Measurements from ENCODE around the gene GID4. TPM values are rescaled to one million over a fixed set of nuclear protein-coding genes. Genes with fewer than 3 reads are reported as not detected.
A peak's percentile ranks its signal among the peaks of the same experiment; 100 is the strongest.

Gene GID4
- total and polyA plus RNA-seq, 10 donors, result 3.0 to 11.5 (median 8.4) TPM

- intact Hi-C loops (cut with DNase I; ENCODE audit: low total_unique reads), result loop anchor here (10.0 kb wide), 2 partner anchors 139 to 349 kb away; partner anchors contain the start of gene RAI1
- TF ChIP-seq, protein P1, sequence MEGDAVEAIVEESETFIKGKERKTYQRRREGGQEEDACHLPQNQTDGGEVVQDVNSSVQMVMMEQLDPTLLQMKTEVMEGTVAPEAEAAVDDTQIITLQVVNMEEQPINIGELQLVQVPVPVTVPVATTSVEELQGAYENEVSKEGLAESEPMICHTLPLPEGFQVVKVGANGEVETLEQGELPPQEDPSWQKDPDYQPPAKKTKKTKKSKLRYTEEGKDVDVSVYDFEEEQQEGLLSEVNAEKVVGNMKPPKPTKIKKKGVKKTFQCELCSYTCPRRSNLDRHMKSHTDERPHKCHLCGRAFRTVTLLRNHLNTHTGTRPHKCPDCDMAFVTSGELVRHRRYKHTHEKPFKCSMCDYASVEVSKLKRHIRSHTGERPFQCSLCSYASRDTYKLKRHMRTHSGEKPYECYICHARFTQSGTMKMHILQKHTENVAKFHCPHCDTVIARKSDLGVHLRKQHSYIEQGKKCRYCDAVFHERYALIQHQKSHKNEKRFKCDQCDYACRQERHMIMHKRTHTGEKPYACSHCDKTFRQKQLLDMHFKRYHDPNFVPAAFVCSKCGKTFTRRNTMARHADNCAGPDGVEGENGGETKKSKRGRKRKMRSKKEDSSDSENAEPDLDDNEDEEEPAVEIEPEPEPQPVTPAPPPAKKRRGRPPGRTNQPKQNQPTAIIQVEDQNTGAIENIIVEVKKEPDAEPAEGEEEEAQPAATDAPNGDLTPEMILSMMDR (IDR thresholded peaks at IDR 0.05 in 8 of 11, conservative IDR thresholded peaks at IDR 0.05 in 3 of 11), result peak; percentile 43 to 82 (median 70)
- no peak for TF ChIP-seq POLR2A (IDR thresholded peaks at IDR 0.05)
- 22 to 27% (median 25%) methylated on average over 5 of the region's 5 CpGs for WGBS, 5 donors
Measured at GRCh38 chr17:18033442-18034099, 5.6 kb upstream of the GID4 start.

DNA sequence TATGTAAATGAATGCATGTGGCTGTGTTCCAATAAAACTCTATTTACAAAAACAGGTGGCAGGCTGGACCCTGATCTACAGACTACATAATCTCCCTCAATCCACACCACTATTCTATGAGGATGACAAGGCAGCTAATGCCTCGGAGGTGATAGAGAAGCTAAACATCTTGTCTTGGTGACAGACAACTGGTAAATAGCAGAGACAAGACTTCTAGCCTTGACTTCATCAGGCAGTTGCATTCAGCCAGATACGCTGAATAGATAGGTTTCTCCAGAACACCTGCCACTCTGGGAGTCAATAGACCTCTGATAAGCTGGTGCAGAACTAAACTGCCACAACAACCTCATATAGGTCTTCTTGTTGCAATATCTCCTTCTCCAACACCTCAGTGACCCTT lies 3.5 kb upstream of the GID4 start:
- intact Hi-C loops (cut with DNase I; ENCODE audit: low total_unique reads), result loop anchor here (10.0 kb wide), 2 partner anchors 141 to 351 kb away; partner anchors contain the start of gene RAI1
- WGBS, 5 donors, result 81 to 91% (median 87%) methylated on average over 2 of the region's 2 CpGs
- Histone ChIP-seq H3K4me1 (peaks cover 21 to 80% (median 57%) of the 10 kb centered on the region in 6 donors), H3K9me3 (no peaks in the 10 kb centered on the region), H3K27me3 (replicated peaks in 1 of 7) (no peaks in the 10 kb centered on the region), H3K4me3 (no peak overlapping the region), H3K36me3 (peaks cover 0 to 8% (median 0%) of the 10 kb centered on the region in 6 donors), H3K27ac (no peak overlapping the region)
- no peak for DNase-seq
- TF ChIP-seq, protein P1 (IDR thresholded peaks at IDR 0.05 in 8 of 11, conservative IDR thresholded peaks at IDR 0.05 in 3 of 11), result no peak
- TF ChIP-seq POLR2AphosphoS5 (IDR thresholded peaks at IDR 0.05) (no peak), POLR2A (IDR thresholded peaks at IDR 0.05) (no peak)

More at GRCh38 chr17:18033442-18034099, 5.6 kb upstream of the GID4 start:
- no peak overlapping the region for H3K4me3 ChIP-seq
- peaks cover 14 to 68% (median 45%) of the 10 kb centered on the region in 6 donors for H3K4me1 ChIP-seq
- peak overlapping the region in 1 of 8 donors; percentile 5 for H3K27ac ChIP-seq
- H3K27me3 ChIP-seq (replicated peaks in 1 of 7), result no peaks in the 10 kb centered on the region
- DNase-seq, result no peak
- H3K9me3 ChIP-seq, result no peaks in the 10 kb centered on the region
- H3K36me3 ChIP-seq, result peaks cover 0 to 15% (median 0%) of the 10 kb centered on the region in 6 donors

GRCh38 chr17:18037486-18037885 lies 1.7 kb upstream of the GID4 start:
- H3K36me3 ChIP-seq, result peaks cover 0 to 8% (median 0%) of the 10 kb centered on the region in 6 donors
- TF ChIP-seq, protein P1 (IDR thresholded peaks at IDR 0.05 in 8 of 11, conservative IDR thresholded peaks at IDR 0.05 in 3 of 11), result no peak
- no peak for TF ChIP-seq POLR2A (IDR thresholded peaks at IDR 0.05)
- no peak for TF ChIP-seq POLR2AphosphoS5 (IDR thresholded peaks at IDR 0.05)
- H3K9me3 ChIP-seq, result no peaks in the 10 kb centered on the region
- intact Hi-C loops (cut with DNase I; ENCODE audit: low total_unique reads), result loop anchor here (10.0 kb wide), 2 partner anchors 143 to 353 kb away; partner anchors contain the start of gene RAI1
- 34 to 49% (median 36%) methylated on average over 6 of the region's 6 CpGs for WGBS, 5 donors
- H3K4me1 ChIP-seq, result peaks cover 24 to 89% (median 61%) of the 10 kb centered on the region in 6 donors
- H3K27ac ChIP-seq, result peak overlapping the region in 6 of 8 donors; percentile 43 to 93 (median 90)
- no peak for DNase-seq
- H3K27me3 ChIP-seq (replicated peaks in 1 of 7), result no peaks in the 10 kb centered on the region
- peak overlapping the region in 4 of 8 donors; percentile 89 to 98 (median 96) for H3K4me3 ChIP-seq
